Measurements from ENCODE around the gene PRTN3. TPM values are rescaled to one million over a fixed set of nuclear protein-coding genes. Genes with fewer than 3 reads are reported as not detected.
A peak's percentile ranks its signal among the peaks of the same experiment; 100 is the strongest.

Gene PRTN3
- total RNA-seq, 2 donors from 2014 or later: not detected

DNA sequence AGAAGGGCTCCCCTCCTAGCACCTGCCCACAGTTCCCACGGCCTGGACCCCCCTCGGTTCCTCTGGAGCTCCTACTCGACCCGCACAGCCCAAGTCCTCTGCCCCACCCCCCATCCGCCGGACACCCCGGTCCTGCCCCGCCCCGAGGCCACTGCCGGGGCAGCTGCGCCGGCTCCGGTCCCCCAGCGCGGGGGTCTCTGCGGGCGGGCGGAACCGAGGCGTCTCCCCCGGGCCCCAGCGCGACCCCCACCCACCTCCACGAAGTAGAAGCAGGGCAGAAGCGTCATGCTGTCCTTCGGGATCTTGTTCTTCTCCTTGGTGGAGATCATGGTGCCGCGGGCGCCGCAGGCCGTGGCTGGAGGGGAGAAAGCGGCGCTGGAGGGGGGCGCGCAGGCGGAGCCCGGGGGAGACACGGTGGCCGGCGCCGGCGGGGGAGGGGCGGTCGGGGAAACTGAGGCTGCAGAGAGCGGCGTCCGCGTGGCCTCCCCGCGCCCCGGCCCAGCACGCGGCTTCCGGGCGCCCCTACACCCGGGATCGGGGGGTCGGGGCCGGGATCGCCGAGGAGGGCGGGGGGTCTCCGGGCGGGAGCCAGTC is 19.5 kb upstream of the PRTN3 start:
- peak overlapping the region; percentile 60 for H3K4me3 ChIP-seq (ENCODE audit: low read length)
- no peak overlapping the region for H3K27ac Mint-ChIP-seq
- no peaks in the 10 kb centered on the region for H3K9me3 ChIP-seq (ENCODE audit: control insufficient read depth, low read length)
- DNase-seq: peak; percentile 83
- no peaks in the 10 kb centered on the region for H3K4me1 ChIP-seq (ENCODE audit: control insufficient read depth, insufficient read depth, low read length)
- peak overlapping the region; percentile 53 for H3K9ac ChIP-seq (ENCODE audit: extremely low read depth, low read length, poor library complexity, severe bottlenecking)
- H3K36me3 ChIP-seq (ENCODE audit: control insufficient read depth, insufficient read depth, low read length): no peaks in the 10 kb centered on the region
- no peaks in the 10 kb centered on the region for H3K27me3 ChIP-seq (ENCODE audit: control insufficient read depth, insufficient read depth, low read length, poor library complexity, severe bottlenecking)
- peak overlapping the region; percentile 63 for H3K4me3 Mint-ChIP-seq
- peak overlapping the region; percentile 85 for H3K27ac ChIP-seq (ENCODE audit: low read depth, low read length)
- no peaks in the 10 kb centered on the region for H3K27me3 Mint-ChIP-seq (ENCODE audit: insufficient read depth)
- H3K4me1 Mint-ChIP-seq: peaks cover 3% of the 10 kb centered on the region
- peaks cover 8% of the 10 kb centered on the region for H3K36me3 Mint-ChIP-seq (ENCODE audit: low read depth)
- 0% methylated on average over 5 to 53 of the region's 64 CpGs for WGBS, 2 experiments (ENCODE audit: insufficient coverage in 1 of 2, insufficient read length in 1 of 2)
- H3K9me3 Mint-ChIP-seq: no peaks in the 10 kb centered on the region
- no peak for TF ChIP-seq CTCF (conservative IDR thresholded peaks at IDR 0.05)

DNA sequence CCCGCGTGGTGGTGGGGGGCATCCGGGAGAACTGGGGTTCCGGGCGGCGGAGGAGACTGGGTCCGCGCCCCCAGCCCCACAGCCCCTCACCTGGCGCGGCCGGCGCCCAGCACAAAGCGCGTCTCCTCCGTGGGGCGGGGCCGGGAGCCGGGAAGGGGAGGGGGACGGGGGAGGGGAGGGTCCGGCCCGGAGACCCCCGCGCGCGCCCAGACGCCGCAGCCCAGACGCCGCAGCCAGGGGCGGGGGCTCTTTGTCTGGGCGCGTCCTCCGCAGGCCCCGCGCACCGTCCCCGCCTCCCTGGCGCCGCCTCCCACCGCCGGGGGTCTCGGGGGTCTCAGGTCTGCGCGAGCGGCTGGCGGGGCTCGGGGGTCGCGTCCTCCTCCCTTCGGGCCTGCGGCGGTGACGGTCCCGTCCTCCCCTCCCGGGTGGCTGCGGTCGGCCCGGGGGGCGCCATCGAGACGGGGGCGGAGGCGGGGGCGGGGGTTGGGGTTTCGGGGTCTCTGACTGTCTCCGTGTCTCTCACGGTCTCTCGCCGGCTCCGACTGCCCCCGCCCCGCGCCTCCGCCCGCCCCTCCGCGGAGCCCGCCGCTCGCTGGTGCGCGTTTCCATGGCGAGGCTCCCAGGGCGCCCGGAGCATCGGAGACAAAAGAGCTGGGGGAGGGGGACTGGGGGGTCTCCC is 18.8 kb upstream of the PRTN3 start, which contains the start of gene PLPPR3:
TSS of gene PLPPR3 (minus strand) at position 131 of the 679 bp plus-strand sequence. CDS start 396 bp downstream, outside the sequence.
- H3K27ac Mint-ChIP-seq: no peak within 1 kb of the TSS
- no peaks in the 10 kb centered on the region for H3K27me3 Mint-ChIP-seq (ENCODE audit: insufficient read depth)

GRCh38 chr19:823565-824121 is 17.2 kb upstream of the PRTN3 start:
- 64 to 78% methylated on average over 7 to 12 of the region's 12 CpGs for WGBS, 2 experiments (ENCODE audit: insufficient coverage in 1 of 2, insufficient read length in 1 of 2)

More for the DNA sequence above, 18.8 kb upstream of the PRTN3 start, which contains the start of gene PLPPR3:
- Histone ChIP-seq H3K9me3 (ENCODE audit: control insufficient read depth, low read length) (no peaks in the 10 kb centered on the region), H3K4me1 (ENCODE audit: control insufficient read depth, insufficient read depth, low read length) (no peaks in the 10 kb centered on the region), H3K36me3 (ENCODE audit: control insufficient read depth, insufficient read depth, low read length) (no peaks in the 10 kb centered on the region), H3K27me3 (ENCODE audit: control insufficient read depth, insufficient read depth, low read length, poor library complexity, severe bottlenecking) (no peaks in the 10 kb centered on the region), H3K9ac (ENCODE audit: extremely low read depth, low read length, poor library complexity, severe bottlenecking) (peak within 1 kb of the TSS; percentile 53), H3K27ac (ENCODE audit: low read depth, low read length) (peak within 1 kb of the TSS; percentile 85), H3K4me3 (ENCODE audit: low read length) (peak within 1 kb of the TSS; percentile 80)
- Mint-ChIP-seq H3K36me3 (ENCODE audit: low read depth) (peaks cover 3% of the 10 kb centered on the region), H3K4me1 (peaks cover 3% of the 10 kb centered on the region), H3K4me3 (peak within 1 kb of the TSS; percentile 63), H3K9me3 (no peaks in the 10 kb centered on the region)
- WGBS, 2 experiments (ENCODE audit: insufficient coverage in 1 of 2, insufficient read length in 1 of 2): 0% methylated on average over 52 of the region's 86 CpGs; no CpG with 5 or more reads in 1 of the 2 experiments
- DNase-seq: peak; percentile 88
- TF ChIP-seq CTCF (conservative IDR thresholded peaks at IDR 0.05): no peak

More at GRCh38 chr19:823565-824121, 17.2 kb upstream of the PRTN3 start:
- H3K36me3 Mint-ChIP-seq (ENCODE audit: low read depth): no peaks in the 10 kb centered on the region
- Histone ChIP-seq H3K27ac (ENCODE audit: low read depth, low read length) (no peak overlapping the region), H3K9me3 (ENCODE audit: control insufficient read depth, low read length) (no peaks in the 10 kb centered on the region), H3K4me1 (ENCODE audit: control insufficient read depth, insufficient read depth, low read length) (no peaks in the 10 kb centered on the region), H3K36me3 (ENCODE audit: control insufficient read depth, insufficient read depth, low read length) (no peaks in the 10 kb centered on the region), H3K9ac (ENCODE audit: extremely low read depth, low read length, poor library complexity, severe bottlenecking) (no peak overlapping the region), H3K4me3 (ENCODE audit: low read length) (no peak overlapping the region), H3K27me3 (ENCODE audit: control insufficient read depth, insufficient read depth, low read length, poor library complexity, severe bottlenecking) (no peaks in the 10 kb centered on the region)
- H3K4me3 Mint-ChIP-seq: peak overlapping the region; percentile 63
- TF ChIP-seq CTCF (conservative IDR thresholded peaks at IDR 0.05): no peak
- H3K27me3 Mint-ChIP-seq (ENCODE audit: insufficient read depth): no peaks in the 10 kb centered on the region
- H3K4me1 Mint-ChIP-seq: peaks cover 3% of the 10 kb centered on the region
- DNase-seq: peak; percentile 76
- peak overlapping the region; percentile 63 for H3K27ac Mint-ChIP-seq
- no peaks in the 10 kb centered on the region for H3K9me3 Mint-ChIP-seq
